Activated CD8-positive, alpha-beta memory T cell treated with anti-CD3 and anti-CD28 coated beads for 4 hours (primary cell): ENCODE measurements around the gene WSCD2.

Source experiments
- DNase-seq, 2 donors: peaks; one replicate each; pipeline ENCODE4 v3.0.0-alpha.2; 2020; ENCODE audit warnings: low read depth in 2 of 2

WSCD2 gene

DNA sequence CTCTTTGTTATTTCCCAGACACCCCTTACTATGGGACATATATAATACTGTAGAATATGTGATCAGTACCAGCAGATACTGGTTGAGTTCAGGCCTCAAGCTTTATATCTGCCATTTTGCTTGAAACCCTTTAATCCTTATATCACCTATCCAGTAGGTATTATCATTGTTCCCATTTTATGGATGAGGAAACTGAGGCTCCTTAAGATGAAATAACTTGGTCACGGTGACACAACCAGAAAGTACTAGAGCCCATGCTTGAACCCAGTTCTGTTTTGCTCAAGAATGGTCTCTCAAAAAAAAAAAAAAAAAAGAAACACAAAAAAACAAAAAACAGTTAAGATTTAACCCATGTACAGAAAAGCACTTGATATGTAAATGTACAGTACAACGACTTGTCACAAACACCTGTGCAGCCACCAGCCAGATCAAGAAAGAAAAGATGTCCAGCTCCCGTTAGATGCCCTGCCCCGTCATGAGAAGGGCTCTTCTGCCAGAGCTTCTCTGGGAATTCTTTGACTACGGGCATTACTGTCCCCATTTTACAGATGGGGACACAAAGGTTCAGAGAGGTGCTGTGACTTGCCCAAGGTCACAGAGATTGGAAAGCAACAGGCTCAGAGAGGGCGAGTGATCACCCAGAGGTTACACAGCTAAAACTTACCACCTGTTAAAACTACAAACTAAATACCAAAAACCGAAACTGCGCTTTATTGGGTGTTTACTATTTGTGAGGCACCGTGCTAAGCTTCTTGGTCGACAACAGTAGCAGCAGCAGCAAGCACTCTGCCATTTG lies 669 bp upstream of the WSCD2 start:
- no peak for DNase-seq

- no peak for DNase-seq
Observed at GRCh38 chr12:108131035-108131434, 1.9 kb downstream of the WSCD2 start.

GRCh38 chr12:108131657-108132126 lies 2.6 kb downstream of the WSCD2 start:
- DNase-seq, result no peak

- DNase-seq, result no peak
Observed at GRCh38 chr12:108133482-108133881, 4.4 kb downstream of the WSCD2 start.

DNA sequence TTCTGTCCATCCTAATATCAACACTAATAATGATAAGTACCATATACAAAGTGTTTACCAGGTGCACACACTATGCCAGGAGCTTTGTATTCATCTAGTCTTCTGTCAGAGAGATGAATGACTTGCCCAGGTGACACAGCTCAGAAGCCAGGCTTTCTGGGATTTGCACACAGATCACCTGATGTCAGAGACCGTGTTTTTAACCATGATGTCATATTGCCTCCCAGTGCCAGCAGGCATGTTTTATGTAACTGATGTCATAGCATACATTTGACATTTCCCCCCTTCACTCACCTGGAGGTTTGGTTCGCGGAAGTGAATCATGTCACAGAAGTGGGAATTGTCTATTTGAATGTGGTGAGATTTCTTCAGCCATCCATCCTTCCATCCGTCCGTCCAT lies 5.7 kb downstream of the WSCD2 start:
- no peak for DNase-seq

DNA sequence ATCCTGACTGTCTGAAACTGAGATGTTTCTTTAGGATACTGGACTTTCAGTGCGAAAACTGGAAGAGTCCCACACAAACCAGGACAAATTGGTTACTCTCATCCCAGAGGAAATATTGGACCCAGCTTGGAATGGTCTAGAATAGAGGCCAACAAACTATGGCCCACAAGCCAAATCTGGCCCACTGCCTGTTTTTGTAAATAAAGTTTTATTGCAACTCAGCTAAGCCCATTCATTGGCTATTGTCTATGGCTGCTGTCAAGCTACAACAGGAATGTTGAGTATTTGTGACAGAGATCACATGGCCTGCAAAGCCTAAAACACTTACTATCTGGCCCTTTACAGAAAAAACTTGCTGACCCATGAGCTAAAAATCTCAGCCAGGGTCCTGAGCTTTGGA lies 6.5 kb downstream of the WSCD2 start:
- no peak for DNase-seq

DNA sequence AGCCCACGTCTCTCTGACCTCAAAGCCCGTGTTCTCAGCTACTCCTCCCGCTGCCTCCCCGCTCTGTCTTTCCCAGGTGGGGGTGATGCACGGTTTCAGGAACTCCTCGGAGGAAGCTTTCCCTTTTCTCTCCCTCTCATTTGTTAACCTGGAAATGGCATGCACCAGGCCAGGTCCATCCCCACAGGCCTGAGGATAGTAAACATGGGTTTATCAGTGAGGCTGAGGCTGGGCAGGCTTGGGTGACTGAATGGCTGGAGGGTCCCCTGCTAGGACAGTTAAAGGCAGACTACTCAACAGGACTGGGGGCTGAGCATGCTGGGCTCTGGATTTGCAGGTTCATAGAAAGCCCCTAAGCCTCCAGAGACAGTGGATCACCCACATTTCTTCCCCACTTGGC lies 7.6 kb downstream of the WSCD2 start:
- DNase-seq, result no peak

- DNase-seq, result no peak
Observed at GRCh38 chr12:108139454-108139853, 10.4 kb downstream of the WSCD2 start.

DNA sequence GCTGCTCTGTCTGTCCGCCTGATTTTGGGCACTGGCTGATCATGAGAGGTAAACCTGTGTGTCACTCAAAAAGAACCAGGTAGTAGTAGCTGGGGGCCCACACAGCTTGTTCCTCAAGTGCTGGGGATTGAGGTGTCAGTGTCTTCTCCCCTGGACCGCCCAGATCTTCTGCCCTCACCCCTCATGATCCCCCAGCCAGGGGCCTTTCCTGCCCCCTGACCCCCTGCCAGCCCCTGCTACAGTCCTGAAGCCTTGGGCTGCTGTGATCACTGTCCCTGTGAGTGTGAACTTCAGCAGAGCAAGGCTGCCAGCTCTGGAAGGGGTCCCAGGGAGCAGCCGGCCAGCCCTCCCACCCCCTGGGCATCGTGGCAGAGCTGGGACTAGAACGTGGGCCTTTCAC lies 11.4 kb downstream of the WSCD2 start:
- no peak for DNase-seq

DNA sequence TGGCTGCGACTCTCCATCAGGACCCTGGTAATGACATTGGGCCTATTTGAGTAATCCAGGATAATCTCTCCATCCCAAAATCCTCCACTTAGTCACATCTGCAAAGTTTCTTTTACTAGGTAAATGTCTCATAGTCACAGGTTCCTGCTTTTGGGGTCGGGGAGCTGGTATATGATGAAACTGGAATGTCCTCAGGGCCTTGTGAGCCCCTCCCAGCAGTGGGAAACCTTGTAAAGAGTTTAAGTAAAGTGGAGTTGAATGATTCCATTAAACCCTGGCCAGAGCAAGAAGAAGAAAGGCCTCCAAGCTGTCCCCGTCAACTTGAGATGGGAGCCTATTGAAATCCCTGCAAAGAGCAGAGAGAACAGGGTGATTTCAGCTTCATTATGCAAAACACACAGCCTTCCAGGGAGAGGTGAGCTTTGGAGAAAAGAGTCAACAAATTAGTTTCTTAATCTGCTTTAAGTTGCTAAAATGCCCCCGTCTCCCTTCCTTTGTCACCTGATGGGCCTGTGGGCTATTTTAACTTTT lies 12.6 kb downstream of the WSCD2 start:
- DNase-seq, result no peak

DNA sequence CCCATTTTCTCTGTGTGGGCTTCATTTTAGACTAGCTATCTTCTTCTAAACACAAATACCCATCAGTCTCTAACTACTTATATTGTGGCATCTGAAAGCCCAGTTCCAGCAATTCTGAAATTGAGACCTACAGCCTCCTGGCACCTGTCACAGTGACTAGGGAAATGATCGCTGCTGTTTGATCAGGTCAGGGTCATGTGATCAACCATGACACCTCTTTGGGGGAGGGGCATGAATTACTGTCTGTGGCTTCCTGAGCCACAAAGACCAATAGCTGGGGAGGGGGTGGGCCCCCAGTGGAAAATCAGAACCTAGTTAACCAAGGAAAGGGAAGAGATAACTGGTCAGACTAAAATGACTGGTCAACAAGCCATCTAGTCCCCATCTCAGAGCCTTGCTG lies 14.1 kb downstream of the WSCD2 start:
- no peak for DNase-seq

GRCh38 chr12:108144080-108144479 lies 15.0 kb downstream of the WSCD2 start:
- no peak for DNase-seq

DNA sequence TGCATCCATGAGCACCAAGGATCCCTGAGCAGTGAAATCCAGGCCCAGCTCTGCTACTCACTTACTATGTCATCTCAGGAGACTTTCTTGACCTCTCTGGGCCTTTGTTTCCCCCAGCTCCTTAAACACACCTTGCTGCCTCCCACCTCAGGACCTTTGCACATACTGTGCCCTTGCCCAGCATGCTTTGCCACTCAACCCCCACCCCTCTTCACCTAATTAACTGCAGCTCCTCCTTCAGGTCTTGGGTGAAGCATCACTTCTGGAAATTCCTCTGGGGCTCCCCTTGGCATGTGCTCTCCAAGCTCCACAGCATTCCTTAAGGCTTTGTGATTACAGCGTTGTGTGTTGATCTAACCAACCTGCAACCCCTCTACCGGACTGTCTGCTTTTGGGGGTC lies 15.9 kb downstream of the WSCD2 start:
- no peak for DNase-seq

DNA sequence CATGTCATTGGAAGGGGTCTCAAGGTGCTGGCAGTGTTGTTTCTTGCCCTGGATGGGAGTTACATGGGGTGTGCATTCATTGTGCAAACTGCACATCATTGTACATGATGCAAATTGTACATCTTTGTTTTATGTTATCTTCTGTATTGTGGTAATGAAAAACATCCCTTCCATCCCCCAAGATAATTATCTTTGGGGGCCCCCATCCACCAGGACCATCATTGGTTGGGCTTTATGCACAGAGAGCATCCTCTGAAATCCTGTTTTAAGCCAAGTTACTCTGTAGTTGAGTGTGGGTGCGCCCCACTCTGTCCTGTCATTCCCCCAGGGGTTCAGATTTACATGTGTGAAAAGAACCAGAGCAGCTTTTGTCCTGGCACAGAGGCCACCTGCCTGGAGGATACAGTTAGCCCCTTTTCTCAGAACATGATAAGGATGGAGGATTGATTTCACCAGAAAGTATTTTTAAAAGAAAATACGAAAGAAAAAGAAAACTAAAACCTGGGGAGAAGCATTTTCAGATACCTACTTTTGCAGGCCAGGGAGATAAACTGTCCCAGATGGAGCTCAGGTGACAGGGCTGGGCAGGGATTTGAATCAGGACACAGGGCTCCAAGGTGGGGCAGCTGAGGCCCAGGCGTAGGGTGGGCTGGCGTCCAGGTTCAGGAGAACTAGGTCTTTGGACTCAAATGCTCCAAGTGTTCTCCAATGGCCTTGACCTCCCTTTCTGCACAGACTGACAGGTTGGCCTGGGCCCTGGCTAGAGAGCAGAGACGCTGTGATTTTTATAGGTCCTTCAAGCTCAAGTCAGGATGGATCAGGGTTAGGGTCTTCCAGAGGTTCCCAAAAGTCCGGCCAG lies 17.2 kb downstream of the WSCD2 start:
- DNase-seq, result no peak

DNA sequence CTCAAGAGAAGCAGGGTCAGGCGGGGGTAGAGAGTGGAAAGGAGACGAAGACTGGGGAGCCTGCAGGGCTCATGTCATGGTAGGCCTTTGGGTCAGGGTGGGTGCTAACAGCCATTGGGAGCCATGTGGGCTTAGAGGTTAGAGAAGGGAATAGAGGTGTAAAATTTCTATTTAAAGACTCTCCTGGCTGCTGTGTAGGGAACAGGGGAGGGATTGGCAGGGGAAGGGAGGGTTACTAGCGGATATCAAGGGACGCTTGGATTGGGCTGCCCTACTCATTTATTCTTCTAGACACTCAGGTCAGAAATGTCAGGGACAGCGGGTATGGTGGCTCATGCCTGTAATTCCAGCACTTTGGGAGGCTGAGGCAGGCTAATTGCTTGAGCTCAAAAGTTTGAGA lies 18.2 kb downstream of the WSCD2 start:
- no peak for DNase-seq

DNA sequence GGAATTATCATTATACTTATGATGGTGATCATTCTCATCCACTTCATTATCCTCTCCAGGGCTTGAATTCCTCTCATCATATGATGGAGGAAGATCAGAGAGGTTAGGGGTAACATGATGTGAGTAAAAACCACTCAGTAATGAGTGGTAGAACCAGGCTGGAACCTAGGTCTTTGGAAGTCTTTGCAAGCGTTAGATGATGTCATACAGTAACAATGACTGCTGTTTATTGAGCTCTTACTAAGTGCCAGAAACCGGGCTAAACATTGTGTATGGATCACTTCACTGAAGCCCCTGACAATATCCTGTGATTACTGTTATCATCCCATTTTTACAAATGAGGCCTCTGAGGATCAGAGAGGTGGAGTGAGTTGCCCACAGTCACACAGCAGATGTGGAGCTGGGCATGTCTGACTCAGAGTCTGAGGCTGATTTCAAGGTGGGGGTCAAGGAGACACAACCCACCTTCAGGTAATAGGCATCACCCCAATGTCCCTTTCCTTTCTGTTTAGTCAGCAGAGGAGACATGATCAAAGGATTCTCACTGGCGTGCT lies 19.5 kb downstream of the WSCD2 start:
- no peak for DNase-seq

- DNase-seq, result no peak
Observed at GRCh38 chr12:108150436-108150835, 21.3 kb downstream of the WSCD2 start.

- DNase-seq, result no peak
Observed at GRCh38 chr12:108151533-108152169, 22.6 kb downstream of the WSCD2 start.

GRCh38 chr12:108152170-108152538 lies 23.1 kb downstream of the WSCD2 start:
- DNase-seq, result no peak

- no peak for DNase-seq
Observed at GRCh38 chr12:108156717-108157116, 27.6 kb downstream of the WSCD2 start.

GRCh38 chr12:108157870-108158459 lies 28.9 kb downstream of the WSCD2 start:
- DNase-seq, result no peak

- no peak for DNase-seq
Observed at GRCh38 chr12:108162207-108162606, 33.1 kb downstream of the WSCD2 start.
